NCI-H1930 (cell line): ENCODE measurements around the gene FNIP1.
"Not testable (repeated sequence)": the region's sequence is repeated elsewhere in the genome, so short reads cannot be mapped to it uniquely, and the experiment has no call there.

Experiments
- DNase-seq, 2 experiments: peaks; one replicate each; lab custom pipeline; 2025; lab: John Stamatoyannopoulos, UW

Gene FNIP1

DNA sequence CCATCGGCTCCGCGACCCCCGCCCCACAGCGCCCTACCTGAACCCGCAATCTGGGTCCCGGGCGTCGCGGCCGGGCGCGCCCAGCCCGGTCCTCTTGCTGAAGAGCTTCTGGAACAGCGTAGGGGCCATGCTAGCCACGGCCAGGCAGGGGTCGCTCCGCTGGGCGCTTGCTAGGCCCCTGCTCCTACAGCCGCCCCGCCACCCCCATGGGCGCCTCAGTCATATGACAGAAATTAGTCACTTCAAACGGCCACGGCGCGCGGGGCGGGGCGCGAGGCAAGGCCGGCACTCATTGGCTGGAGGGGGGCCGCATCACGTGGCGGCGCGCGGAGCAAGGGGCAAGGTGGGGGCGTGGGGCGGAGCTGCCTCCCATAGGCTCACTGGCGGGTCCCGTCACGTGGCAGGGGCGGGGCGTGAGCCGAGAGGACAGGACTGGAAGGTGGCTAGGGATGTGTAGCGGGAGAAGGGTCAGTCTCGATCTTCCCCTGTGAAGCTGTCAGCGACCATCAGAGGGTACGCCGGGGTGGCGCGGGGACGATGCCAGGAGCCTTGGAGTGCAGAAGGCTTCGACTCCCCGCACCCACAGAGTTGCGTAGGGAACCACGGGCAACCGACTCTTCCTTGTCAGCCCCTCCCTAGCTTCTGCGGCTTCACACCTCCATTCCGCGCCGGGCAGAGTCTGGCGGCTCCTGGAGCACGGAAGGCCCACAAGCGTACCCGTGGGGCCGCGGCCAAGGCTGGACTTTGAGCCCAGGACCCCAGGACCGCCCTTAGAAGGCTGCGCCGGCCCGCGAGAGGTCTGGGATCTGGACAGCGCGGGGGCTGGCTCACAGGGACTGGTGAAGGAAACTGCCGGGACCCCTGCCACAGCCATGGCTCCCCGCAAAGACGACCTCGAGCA is at the start of gene FNIP1:
Gene FNIP1, minus strand, starts transcription at position 225 of the 901 bp plus-strand sequence. Its CDS starts 96 bp downstream, at position 129.
- DNase-seq, result peak; percentile 85 to 88

DNA sequence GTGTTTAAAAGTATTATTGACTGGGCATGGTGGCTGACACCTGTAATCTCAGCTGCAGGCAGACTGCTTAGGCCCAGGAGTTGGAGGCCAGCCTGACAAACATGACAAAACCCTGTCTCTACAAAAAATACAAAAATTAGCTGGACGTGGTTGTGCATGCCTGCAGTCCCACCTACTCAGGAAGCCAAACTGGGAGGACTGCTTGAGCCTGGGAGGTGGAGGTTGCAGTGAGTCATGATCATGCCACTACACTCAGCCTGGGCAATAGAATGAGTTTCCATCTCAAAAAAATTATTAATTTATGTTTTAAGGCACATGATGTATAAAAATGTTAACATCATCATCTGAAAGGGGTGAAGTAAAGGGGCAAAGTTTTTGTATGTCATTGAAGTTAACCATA is 49.7 kb upstream of the FNIP1 start:
- DNase-seq, result no peak

- no peak for DNase-seq
These were observed 49.0 kb upstream of the FNIP1 start for GRCh38 chr5:131845828-131846227.

DNA sequence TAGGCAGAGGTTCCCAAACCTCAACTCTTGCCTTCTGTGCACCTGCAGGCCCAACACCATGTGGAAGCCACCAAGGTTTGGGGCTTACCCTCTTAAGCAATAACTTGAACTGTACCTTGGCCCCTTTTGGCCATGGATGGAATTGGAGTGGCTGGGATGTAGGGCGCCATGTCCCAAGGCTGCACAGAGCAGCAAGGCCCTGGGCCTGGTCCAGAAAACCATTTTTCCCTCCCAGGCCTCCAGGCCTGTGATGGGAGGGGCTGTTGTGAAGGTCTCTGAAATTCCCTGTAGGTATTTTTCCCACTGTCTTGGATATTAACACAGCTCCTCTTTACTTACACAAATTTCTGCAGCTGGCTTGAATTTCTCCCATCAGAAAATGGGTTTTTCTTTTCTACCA is 46.2 kb upstream of the FNIP1 start:
- DNase-seq, result not testable (repeated sequence)

- DNase-seq, result not testable (repeated sequence)
These were observed 35.9 kb upstream of the FNIP1 start for GRCh38 chr5:131832702-131833101.

- no peak for DNase-seq
These were observed 28.7 kb upstream of the FNIP1 start for GRCh38 chr5:131825404-131826013.

- no peak for DNase-seq
These were observed 27.8 kb upstream of the FNIP1 start for GRCh38 chr5:131824631-131825030.

GRCh38 chr5:131821221-131821620 is 24.4 kb upstream of the FNIP1 start:
- no peak for DNase-seq

- no peak for DNase-seq
These were observed 21.3 kb upstream of the FNIP1 start for GRCh38 chr5:131818001-131818724.

- DNase-seq, result no peak
These were observed 18.2 kb upstream of the FNIP1 start for GRCh38 chr5:131814990-131815389.

DNA sequence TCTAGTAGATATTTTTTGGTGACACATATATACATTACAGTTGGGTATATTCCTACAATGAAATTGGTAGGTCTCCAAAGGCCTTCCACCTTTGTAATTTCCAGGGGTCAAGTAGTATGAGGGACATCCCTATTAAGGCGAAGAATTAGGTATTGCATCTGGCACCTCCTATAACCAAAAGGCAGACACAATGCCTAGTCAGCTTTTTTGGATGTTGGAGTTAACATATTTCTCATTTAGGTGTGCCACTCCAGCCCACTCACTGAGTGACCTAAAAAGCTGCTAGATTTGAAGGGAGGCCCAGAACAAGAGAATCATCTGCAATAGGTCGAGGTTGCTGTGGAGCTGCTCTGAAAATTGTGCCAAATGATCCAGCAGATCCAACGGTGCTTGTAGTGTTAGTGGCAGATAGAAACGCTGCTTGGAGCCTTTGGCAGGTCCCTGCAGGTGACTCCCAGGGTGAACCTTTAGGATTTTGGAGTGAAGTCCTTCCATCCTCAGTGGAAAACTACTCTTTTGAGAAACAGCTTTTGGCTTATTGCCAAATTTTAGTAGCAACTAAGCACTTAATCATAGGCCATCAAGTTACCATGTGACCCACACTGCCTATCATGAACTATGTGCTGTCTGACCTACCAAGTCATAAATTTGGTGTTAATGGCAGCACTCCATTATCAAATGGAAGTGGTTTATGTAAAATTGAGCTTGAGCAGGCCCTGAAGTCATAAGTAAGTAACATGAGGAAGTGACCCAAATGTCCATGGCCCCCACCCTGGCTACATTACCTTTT is 15.7 kb upstream of the FNIP1 start:
- DNase-seq, result no peak

DNA sequence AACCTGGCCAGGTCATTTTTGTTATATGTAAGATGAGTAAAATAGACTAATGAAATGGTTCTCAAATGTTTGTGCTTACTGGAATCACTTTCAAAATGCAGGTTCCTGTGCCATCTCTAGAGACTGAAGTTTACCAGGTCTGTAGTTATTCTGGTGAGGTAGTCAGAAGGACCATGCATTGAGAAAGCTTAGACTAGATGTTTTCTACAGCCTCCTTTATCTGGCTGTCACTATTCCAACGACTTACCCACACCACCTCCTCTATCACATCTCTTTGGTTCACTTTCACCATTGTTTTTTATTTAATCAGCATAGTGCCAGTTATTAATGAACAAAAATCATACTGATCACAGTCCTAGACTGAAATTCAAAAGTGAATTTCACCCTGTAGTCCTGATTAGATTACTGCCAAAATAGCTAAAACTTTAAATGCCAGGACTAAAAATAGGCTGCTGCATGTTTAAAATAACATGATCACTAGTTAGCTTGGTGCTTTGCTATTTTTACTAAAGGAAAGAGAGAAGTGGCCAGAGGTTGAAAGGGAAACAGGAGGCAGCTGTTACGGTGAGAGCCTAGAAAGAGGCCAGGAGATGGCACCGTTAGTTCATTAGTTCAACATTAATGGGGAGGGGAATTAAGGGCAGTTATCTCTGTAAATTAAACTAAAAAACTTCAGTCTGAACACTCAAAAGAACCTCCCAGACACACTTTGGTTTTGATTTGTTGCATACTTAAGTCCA is 13.9 kb upstream of the FNIP1 start:
- DNase-seq, result no peak

DNA sequence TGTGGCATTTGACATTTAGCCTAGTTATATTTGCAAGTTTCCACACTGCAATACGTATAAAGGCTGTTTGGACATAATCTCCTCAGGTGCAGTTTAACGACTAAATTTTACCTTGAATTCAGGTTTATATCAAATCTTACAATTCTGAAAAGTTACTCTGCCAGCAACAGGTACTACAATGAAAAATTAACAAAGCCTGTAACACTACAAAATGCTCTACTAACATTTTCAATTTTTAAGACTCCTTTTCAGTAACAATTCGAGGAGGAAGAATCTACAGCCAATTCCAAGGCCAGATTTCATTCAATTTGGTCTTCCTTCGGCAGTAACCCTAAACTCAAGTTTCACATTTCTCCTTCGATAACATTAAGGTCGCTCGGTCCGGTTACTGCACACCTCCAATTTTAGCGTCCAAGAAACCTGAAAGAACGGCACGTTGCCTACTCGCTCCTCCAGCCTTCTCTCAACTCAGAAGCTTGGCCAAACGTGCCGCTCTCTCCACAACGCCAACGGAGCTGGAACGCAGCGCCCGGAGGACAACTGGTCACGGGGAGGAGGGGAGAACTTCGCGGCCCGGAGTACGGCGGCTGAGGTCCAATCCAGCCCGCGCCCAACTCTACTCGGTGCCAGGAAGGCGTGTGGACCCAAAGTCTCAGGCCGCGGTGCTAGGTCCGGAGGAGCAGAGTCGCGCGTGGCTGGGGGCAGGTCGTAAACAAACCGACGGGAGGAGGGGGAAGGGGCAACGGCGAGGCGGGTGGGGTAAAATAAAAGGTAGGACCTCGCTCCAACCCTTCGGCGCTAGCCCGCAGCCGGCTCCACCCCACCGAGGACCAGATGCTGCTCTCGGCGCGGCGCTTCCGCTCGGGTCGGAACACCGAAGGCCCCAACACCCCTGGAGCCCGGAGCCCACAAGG is 681 bp downstream of the FNIP1 start:
- DNase-seq, result peak in 1 of 2 experiments; percentile 0

GRCh38 chr5:131795228-131795627 is 1.6 kb downstream of the FNIP1 start:
- DNase-seq, result no peak

DNA sequence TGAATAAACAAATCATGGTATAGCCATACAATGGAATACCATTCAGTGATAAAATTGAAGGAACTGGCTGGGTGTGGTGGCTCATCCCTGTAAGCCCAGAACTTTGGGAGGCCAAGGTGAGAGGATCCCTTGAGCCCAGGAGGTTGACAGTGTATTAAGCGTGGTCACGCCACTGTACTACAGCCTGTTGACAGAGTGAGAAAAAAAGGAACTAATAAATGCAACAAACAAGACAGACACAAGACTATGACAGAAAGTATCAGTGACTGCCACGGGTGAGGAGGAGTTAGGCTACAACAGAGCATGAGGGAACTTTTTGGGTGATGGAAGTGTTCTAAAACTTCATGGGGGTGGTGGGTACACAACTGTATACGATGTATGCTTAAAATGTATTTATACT is 2.2 kb downstream of the FNIP1 start:
- DNase-seq, result no peak

DNA sequence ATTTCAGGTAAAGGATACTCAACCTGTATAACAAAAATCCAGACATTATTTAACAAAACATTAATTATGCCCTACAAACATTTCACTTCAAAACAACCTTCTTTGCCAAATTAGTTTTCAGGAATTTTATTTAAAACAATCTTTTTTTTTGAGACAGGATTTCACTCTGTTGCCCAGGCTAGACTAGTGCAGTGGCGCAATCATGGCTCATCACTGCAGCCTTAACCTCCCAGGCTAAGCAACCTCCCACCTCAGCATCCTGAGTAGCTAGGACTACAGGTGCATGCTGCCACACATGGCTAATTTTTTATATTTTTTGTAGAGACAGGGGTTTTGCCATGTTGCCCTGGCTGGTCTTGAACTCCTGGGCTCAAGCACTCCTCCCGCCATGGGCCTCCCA is 3.9 kb downstream of the FNIP1 start:
- no peak for DNase-seq

GRCh38 chr5:131791866-131792265 is 5.0 kb downstream of the FNIP1 start:
- no peak for DNase-seq

DNA sequence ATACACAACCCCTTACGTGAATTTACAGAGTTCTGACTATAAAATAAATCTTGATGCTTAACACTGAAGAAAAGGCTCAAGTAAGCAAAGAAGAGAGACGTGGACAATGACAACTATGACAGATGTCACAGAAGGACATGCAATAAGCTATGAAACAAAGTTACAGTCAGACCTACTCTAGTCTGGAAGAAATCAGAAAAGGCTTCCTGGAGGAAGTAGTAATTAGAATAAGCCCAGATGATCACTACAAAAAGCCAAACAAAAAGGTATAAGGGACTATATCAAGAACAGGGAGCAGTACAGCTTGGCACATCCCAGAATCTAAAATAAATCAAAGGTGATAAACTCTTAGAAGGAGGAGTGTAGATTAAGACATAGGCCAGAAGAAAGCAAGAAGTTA is 6.3 kb downstream of the FNIP1 start:
- no peak for DNase-seq

- DNase-seq, result no peak
These were observed 7.1 kb downstream of the FNIP1 start for GRCh38 chr5:131789765-131790164.

- no peak for DNase-seq
These were observed 9.1 kb downstream of the FNIP1 start for GRCh38 chr5:131787736-131788135.
